ENCODE data around the gene TOGARAM2. TPM values are rescaled to one million over a fixed set of nuclear protein-coding genes. Genes with fewer than 3 reads are reported as not detected.

Gene TOGARAM2
- total RNA-seq, 1 experiment from 2014 or later, result 0.61 TPM

- no peak overlapping the region for H3K4me3 ChIP-seq (ENCODE audit: low read depth, low read length)
- no TSS peak for BruUV-seq (replicated peaks)
- intact Hi-C loops (cut with micrococcal nuclease; ENCODE audit: unreplicated experiment), result no loop called here
- ChIA-PET POLR2A (no interaction called here), CTCF (interaction anchor here (0.7 kb wide), 1 partner anchor 39 kb away, joined by 3 read pairs; no protein-coding TSS in a partner anchor)
- H3K4me1 ChIP-seq, result peaks cover 16% of the 10 kb centered on the region
- no peak overlapping the region for H3K4me3 Mint-ChIP-seq (ENCODE audit: unreplicated experiment)
- H3K36me3 Mint-ChIP-seq (ENCODE audit: insufficient read depth, unreplicated experiment), result peaks cover 6% of the 10 kb centered on the region
- peaks cover 9% of the 10 kb centered on the region for H3K4me1 Mint-ChIP-seq (ENCODE audit: low read depth, unreplicated experiment)
- H3K36me3 ChIP-seq (ENCODE audit: control insufficient read depth, insufficient read depth, low read length), result no peaks in the 10 kb centered on the region
- H3K27ac Mint-ChIP-seq (ENCODE audit: unreplicated experiment), result no peak overlapping the region
- TF ChIP-seq, protein P1, sequence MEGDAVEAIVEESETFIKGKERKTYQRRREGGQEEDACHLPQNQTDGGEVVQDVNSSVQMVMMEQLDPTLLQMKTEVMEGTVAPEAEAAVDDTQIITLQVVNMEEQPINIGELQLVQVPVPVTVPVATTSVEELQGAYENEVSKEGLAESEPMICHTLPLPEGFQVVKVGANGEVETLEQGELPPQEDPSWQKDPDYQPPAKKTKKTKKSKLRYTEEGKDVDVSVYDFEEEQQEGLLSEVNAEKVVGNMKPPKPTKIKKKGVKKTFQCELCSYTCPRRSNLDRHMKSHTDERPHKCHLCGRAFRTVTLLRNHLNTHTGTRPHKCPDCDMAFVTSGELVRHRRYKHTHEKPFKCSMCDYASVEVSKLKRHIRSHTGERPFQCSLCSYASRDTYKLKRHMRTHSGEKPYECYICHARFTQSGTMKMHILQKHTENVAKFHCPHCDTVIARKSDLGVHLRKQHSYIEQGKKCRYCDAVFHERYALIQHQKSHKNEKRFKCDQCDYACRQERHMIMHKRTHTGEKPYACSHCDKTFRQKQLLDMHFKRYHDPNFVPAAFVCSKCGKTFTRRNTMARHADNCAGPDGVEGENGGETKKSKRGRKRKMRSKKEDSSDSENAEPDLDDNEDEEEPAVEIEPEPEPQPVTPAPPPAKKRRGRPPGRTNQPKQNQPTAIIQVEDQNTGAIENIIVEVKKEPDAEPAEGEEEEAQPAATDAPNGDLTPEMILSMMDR (IDR thresholded peaks at IDR 0.05; ENCODE audit: insufficient read depth in 1 of 2, low read depth in 1 of 2, low read length in 1 of 2, severe bottlenecking in 1 of 2, unreplicated experiment in 1 of 2), result no peak
- no peaks in the 10 kb centered on the region for H3K27me3 Mint-ChIP-seq (ENCODE audit: insufficient read depth, unreplicated experiment)
- no peaks in the 10 kb centered on the region for H3K9me3 ChIP-seq
- H3K9me3 Mint-ChIP-seq (ENCODE audit: unreplicated experiment), result peaks cover 3% of the 10 kb centered on the region
- DNase-seq, result no peak
- no peaks in the 10 kb centered on the region for H3K27me3 ChIP-seq (replicated peaks; ENCODE audit: control insufficient read depth, insufficient read depth, low read length)
These were observed 2.5 kb upstream of the TOGARAM2 start for GRCh38 chr2:28978606-28979005.

DNA sequence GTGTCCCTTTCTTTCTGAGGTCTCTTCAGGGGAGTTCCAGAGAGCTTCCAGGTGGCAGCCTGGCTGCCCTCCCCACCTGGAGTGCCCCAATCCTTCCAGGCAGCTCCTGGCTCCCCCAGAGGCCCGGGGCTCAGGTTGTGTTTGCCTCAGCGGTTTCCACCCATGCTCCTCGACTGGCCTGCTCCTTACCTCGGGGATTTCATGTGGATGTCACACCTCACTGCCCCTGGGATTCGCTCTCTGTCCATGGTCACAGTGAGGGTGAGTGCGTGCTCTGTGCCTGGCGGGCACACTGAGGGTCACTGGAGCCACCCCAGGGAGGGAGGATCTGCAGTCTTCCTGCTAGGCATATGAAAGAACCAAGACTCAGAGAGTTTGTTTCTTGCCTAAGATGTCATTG lies 2.1 kb upstream of the TOGARAM2 start:
- H3K4me1 ChIP-seq, result peaks cover 16% of the 10 kb centered on the region
- ChIA-PET POLR2A (no interaction called here), CTCF (no interaction called here)
- intact Hi-C loops (cut with micrococcal nuclease; ENCODE audit: unreplicated experiment), result no loop called here
- Mint-ChIP-seq H3K27me3 (ENCODE audit: insufficient read depth, unreplicated experiment) (no peaks in the 10 kb centered on the region), H3K36me3 (ENCODE audit: insufficient read depth, unreplicated experiment) (peaks cover 6% of the 10 kb centered on the region), H3K4me1 (ENCODE audit: low read depth, unreplicated experiment) (peaks cover 9% of the 10 kb centered on the region), H3K9me3 (ENCODE audit: unreplicated experiment) (peaks cover 7% of the 10 kb centered on the region), H3K27ac (ENCODE audit: unreplicated experiment) (peak overlapping the region; percentile 64), H3K4me3 (ENCODE audit: unreplicated experiment) (no peak overlapping the region)
- BruUV-seq (replicated peaks), result no TSS peak
- no peak overlapping the region for H3K4me3 ChIP-seq (ENCODE audit: low read depth, low read length)
- no peaks in the 10 kb centered on the region for H3K27me3 ChIP-seq (replicated peaks; ENCODE audit: control insufficient read depth, insufficient read depth, low read length)
- no peaks in the 10 kb centered on the region for H3K9me3 ChIP-seq
- TF ChIP-seq, protein P1 (IDR thresholded peaks at IDR 0.05; ENCODE audit: insufficient read depth in 1 of 2, low read depth in 1 of 2, low read length in 1 of 2, severe bottlenecking in 1 of 2, unreplicated experiment in 1 of 2), result no peak
- DNase-seq, result no peak
- H3K36me3 ChIP-seq (ENCODE audit: control insufficient read depth, insufficient read depth, low read length), result no peaks in the 10 kb centered on the region

- POLR2A ChIA-PET, result interaction anchor here (0.6 kb wide), 1 partner anchor 153 kb away, joined by 3 read pairs; no protein-coding TSS in a partner anchor
- no peaks in the 10 kb centered on the region for H3K27me3 ChIP-seq (replicated peaks; ENCODE audit: control insufficient read depth, insufficient read depth, low read length)
- peaks cover 6% of the 10 kb centered on the region for H3K36me3 Mint-ChIP-seq (ENCODE audit: insufficient read depth, unreplicated experiment)
- H3K36me3 ChIP-seq (ENCODE audit: control insufficient read depth, insufficient read depth, low read length), result no peaks in the 10 kb centered on the region
- CTCF ChIA-PET, result interaction anchor here (0.5 kb wide), 1 partner anchor 1185 kb away, joined by 3 read pairs; no protein-coding TSS in a partner anchor
- peak overlapping the region; percentile 64 for H3K27ac Mint-ChIP-seq (ENCODE audit: unreplicated experiment)
- H3K9me3 Mint-ChIP-seq (ENCODE audit: unreplicated experiment), result peaks cover 9% of the 10 kb centered on the region
- DNase-seq, result no peak
- intact Hi-C loops (cut with micrococcal nuclease; ENCODE audit: unreplicated experiment), result no loop called here
- peaks cover 16% of the 10 kb centered on the region for H3K4me1 ChIP-seq
- no TSS peak for BruUV-seq (replicated peaks)
- H3K4me3 Mint-ChIP-seq (ENCODE audit: unreplicated experiment), result no peak overlapping the region
- H3K27me3 Mint-ChIP-seq (ENCODE audit: insufficient read depth, unreplicated experiment), result no peaks in the 10 kb centered on the region
- H3K4me1 Mint-ChIP-seq (ENCODE audit: low read depth, unreplicated experiment), result peaks cover 9% of the 10 kb centered on the region
- no peaks in the 10 kb centered on the region for H3K9me3 ChIP-seq
- TF ChIP-seq, protein P1 (IDR thresholded peaks at IDR 0.05; ENCODE audit: insufficient read depth in 1 of 2, low read depth in 1 of 2, low read length in 1 of 2, severe bottlenecking in 1 of 2, unreplicated experiment in 1 of 2), result no peak
- no peak overlapping the region for H3K4me3 ChIP-seq (ENCODE audit: low read depth, low read length)
These were observed 1.3 kb upstream of the TOGARAM2 start for GRCh38 chr2:28979576-28980366.
